CD14-positive monocyte (primary cell): ENCODE measurements around the gene IGSF8. TPM values are rescaled to one million over a fixed set of nuclear protein-coding genes. Genes with fewer than 3 reads are reported as not detected.

Experiments
- DNase-seq, 3 donors: peaks; one replicate each; pipeline ENCODE4 v3.0.0-alpha.2; 2011 to 2022
- H2AFZ ChIP-seq: 2 replicates; pipeline ENCODE4 v1.6.0; 2012; ENCODE audit warnings: mild to moderate bottlenecking, low read depth, low read length, inconsistent platforms; ENCODE audit not compliant: insufficient read depth, poor library complexity, severe bottlenecking
- H3K27ac ChIP-seq, 2 donors: 1 replicate in 1 of 2; 2 replicates in 1 of 2; pipeline ENCODE4 v1.5.1; 2012 to 2013; ENCODE audit warnings: low read length in 2 of 2, control low read depth in 1 of 2, inconsistent platforms in 1 of 2, low read depth in 1 of 2, mild to moderate bottlenecking in 1 of 2
- H3K27me3 ChIP-seq, 2 donors: one replicate each; pipeline versions ENCODE4 v1.6.0 to v1.6.1; 2011 to 2013; ENCODE audit warnings: low read length in 2 of 2; ENCODE audit not compliant: control insufficient read depth in 2 of 2, insufficient read depth in 2 of 2
- H3K36me3 ChIP-seq, 2 donors: replicated peaks in 1 of 2; 1 replicate in 1 of 2; 2 replicates in 1 of 2; pipeline versions ENCODE4 v1.5.1 to v1.6.1; 2012 to 2013; ENCODE audit warnings: low read length in 2 of 2, control low read depth in 1 of 2, inconsistent platforms in 1 of 2, mild to moderate bottlenecking in 1 of 2; ENCODE audit not compliant: insufficient read depth in 2 of 2, control insufficient read depth in 1 of 2
- H3K4me1 ChIP-seq, 2 donors: 1 replicate in 1 of 2; 2 replicates in 1 of 2; pipeline versions ENCODE4 v1.5.1 to v1.6.1; 2012 to 2013; ENCODE audit warnings: low read length in 2 of 2, control low read depth in 1 of 2, inconsistent platforms in 1 of 2, mild to moderate bottlenecking in 1 of 2, moderate library complexity in 1 of 2; ENCODE audit not compliant: insufficient read depth in 2 of 2, control insufficient read depth in 1 of 2
- H3K4me2 ChIP-seq: replicated peaks from 2 replicates; pipeline ENCODE3; 2012; ENCODE audit warnings: low read length, moderate library complexity, mild to moderate bottlenecking; ENCODE audit not compliant: poor library complexity, severe bottlenecking; ENCODE audit errors: extremely low read depth
- H3K4me3 ChIP-seq, 3 experiments: fragments of 200-600 bp in 1 of 3; sonication (generic) in 1 of 3; replicated peaks in 1 of 3; 1 replicate in 2 of 3; 2 replicates in 1 of 3; pipeline ENCODE4 v1.5.1; 2011 to 2013; ENCODE audit warnings: low read length in 3 of 3, mild to moderate bottlenecking in 3 of 3, control low read depth in 2 of 3, low read depth in 2 of 3, inconsistent platforms in 1 of 3, moderate library complexity in 1 of 3
- H3K79me2 ChIP-seq: 2 replicates; pipeline ENCODE4 v1.6.0; 2012; ENCODE audit warnings: mild to moderate bottlenecking, control low read depth, inconsistent platforms, low read length, moderate library complexity; ENCODE audit not compliant: insufficient read depth
- H3K9ac ChIP-seq: 2 replicates; pipeline ENCODE4 v1.6.0; 2017; ENCODE audit warnings: low read length, mild to moderate bottlenecking; ENCODE audit not compliant: insufficient read depth, poor library complexity, severe bottlenecking
- H3K9me3 ChIP-seq, 2 donors: replicated peaks in 1 of 2; 1 replicate in 1 of 2; 2 replicates in 1 of 2; pipeline versions ENCODE4 v1.5.1 to v1.6.1; 2012 to 2013; ENCODE audit warnings: low read length in 2 of 2, control low read depth in 1 of 2; ENCODE audit not compliant: control insufficient read depth in 1 of 2, insufficient read depth in 1 of 2
- H4K20me1 ChIP-seq: 2 replicates; pipeline ENCODE4 v1.6.0; 2012; ENCODE audit warnings: mild to moderate bottlenecking, low read length, control low read depth, moderate library complexity; ENCODE audit not compliant: insufficient read depth
- H3K27ac Mint-ChIP-seq, 7 donors: one replicate each; pipeline ENCODE4 v1.8.0; 2020; ENCODE audit warnings: mild to moderate bottlenecking in 7 of 7, mixed read lengths in 7 of 7, moderate library complexity in 6 of 7, inconsistent platforms in 2 of 7
- H3K27me3 Mint-ChIP-seq, 3 donors: one replicate each; pipeline ENCODE4 v1.8.0; 2021 to 2022; ENCODE audit warnings: low read depth in 3 of 3, mild to moderate bottlenecking in 3 of 3, mixed read lengths in 3 of 3, moderate library complexity in 3 of 3, inconsistent platforms in 1 of 3
- H3K36me3 Mint-ChIP-seq, 2 donors: one replicate each; pipeline ENCODE4 v1.8.0; 2020; ENCODE audit warnings: mixed read lengths in 2 of 2, inconsistent platforms in 1 of 2, mild to moderate bottlenecking in 1 of 2
- H3K4me1 Mint-ChIP-seq: one replicate; pipeline ENCODE4 v1.8.0; 2020; ENCODE audit warnings: mild to moderate bottlenecking, mixed read lengths
- H3K4me3 Mint-ChIP-seq, 2 donors: one replicate each; pipeline ENCODE4 v1.8.0; 2020; ENCODE audit warnings: mild to moderate bottlenecking in 2 of 2, mixed read lengths in 2 of 2, moderate library complexity in 1 of 2
- H3K9me3 Mint-ChIP-seq, 7 donors: one replicate each; pipeline ENCODE4 v1.8.0; 2020 to 2022; ENCODE audit warnings: mixed read lengths in 7 of 7, mild to moderate bottlenecking in 6 of 7, moderate library complexity in 6 of 7, inconsistent platforms in 2 of 7
- WGBS: methylation state at CpG from one replicate; pipeline ENCODE4 v1.1.5; 2013; ENCODE audit warnings: missing lambda C conversion rate; ENCODE audit not compliant: insufficient coverage; 5-methylcytosine and 5-hydroxymethylcytosine counted together
- intact Hi-C, 2 donors: fragments of 100-400 bp; cut with micrococcal nuclease; formaldehyde crosslinking; loops; one replicate each; pipeline versions ENCODE4 v1.15.0 to v1.15.1; 2023
- polyA plus RNA-seq, 3 donors: library from polyadenylated mRNA; depleted of rRNA in 1 of 3; unstranded in 2 of 3; stranded (reverse) in 1 of 3; fragments of 300-500 nt in 2 of 3; fragments of >200 nt in 1 of 3; fragmentation: Illumina TruSeq in 2 of 3; gene quantifications; 1 replicate in 2 of 3; 2 replicates in 1 of 3; pipeline ENCODE4 v1.2.3, GENCODE V29; 2012 to 2021
- TF ChIP-seq, protein P1 (sequence below): fragments of 200-600 bp; IDR thresholded peaks from one replicate; pipeline ENCODE4 v1.8.0; 2022; ENCODE audit warnings: antibody characterized with exemption, mild to moderate bottlenecking

The IGSF8 gene
- polyA plus RNA-seq, 3 donors, result 9.6 to 23.9 (median 10.8) TPM

DNA sequence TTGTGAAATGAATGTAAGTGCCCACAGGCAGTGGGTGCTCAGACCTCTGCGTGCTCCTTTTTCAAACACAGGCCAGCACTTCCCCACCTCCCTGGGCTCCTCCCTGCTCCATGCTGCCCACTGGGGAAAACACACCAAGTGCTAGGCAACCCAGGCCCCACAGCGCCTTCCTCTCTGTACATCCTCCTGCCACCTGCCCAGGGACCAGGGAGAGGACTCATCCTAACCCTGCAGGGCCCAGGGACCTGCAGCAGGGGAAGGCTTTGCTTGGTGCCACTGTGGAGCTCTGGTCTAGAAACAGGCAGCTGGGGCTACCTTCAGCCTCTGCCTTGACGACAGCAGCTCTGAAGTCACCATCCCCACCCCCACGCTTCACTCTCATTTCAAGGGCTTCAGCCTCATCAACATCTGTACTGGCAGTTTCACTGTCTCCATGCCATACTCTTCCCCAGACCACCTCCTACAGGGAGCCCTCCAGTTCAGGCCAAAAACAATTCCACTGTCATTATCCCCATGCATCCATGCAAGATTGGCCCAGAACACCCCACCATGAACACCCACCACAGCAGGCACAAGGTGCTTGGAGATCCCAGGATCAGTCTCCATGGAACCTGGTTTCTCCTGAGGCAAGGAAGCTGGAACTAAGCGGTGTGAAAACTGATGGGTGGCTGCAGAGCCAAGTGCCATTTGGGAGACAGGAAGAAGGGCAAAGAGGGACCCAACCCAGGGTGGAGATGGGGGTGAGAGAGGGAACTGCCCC is 1.1 kb downstream of the IGSF8 start:
- H4K20me1 ChIP-seq, result peaks cover 9% of the 10 kb centered on the region
- Mint-ChIP-seq H3K27me3 (peaks cover 3 to 12% (median 4%) of the 10 kb centered on the region in 3 donors), H3K27ac (peak overlapping the region; percentile 11 to 89 (median 79)), H3K9me3 (no peaks in the 10 kb centered on the region), H3K4me3 (peak overlapping the region; percentile 80 to 90), H3K4me1 (peaks cover 41% of the 10 kb centered on the region), H3K36me3 (peaks cover 10 to 11% of the 10 kb centered on the region in 2 donors)
- TF ChIP-seq, protein P1, sequence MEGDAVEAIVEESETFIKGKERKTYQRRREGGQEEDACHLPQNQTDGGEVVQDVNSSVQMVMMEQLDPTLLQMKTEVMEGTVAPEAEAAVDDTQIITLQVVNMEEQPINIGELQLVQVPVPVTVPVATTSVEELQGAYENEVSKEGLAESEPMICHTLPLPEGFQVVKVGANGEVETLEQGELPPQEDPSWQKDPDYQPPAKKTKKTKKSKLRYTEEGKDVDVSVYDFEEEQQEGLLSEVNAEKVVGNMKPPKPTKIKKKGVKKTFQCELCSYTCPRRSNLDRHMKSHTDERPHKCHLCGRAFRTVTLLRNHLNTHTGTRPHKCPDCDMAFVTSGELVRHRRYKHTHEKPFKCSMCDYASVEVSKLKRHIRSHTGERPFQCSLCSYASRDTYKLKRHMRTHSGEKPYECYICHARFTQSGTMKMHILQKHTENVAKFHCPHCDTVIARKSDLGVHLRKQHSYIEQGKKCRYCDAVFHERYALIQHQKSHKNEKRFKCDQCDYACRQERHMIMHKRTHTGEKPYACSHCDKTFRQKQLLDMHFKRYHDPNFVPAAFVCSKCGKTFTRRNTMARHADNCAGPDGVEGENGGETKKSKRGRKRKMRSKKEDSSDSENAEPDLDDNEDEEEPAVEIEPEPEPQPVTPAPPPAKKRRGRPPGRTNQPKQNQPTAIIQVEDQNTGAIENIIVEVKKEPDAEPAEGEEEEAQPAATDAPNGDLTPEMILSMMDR, result no peak
- peak in 1 of 3 donors; percentile 33 for DNase-seq
- no peaks in the 10 kb centered on the region for H3K9me3 ChIP-seq
- 84% methylated on average over 5 of the region's 5 CpGs for whole genome bisulfite sequencing
- no peaks in the 10 kb centered on the region for H3K27me3 ChIP-seq
- H3K79me2 ChIP-seq, result no peaks in the 10 kb centered on the region
- H2AFZ ChIP-seq, result no peak overlapping the region
- peaks cover 49 to 55% of the 10 kb centered on the region in 2 donors for H3K4me1 ChIP-seq
- H3K4me2 ChIP-seq, result peak overlapping the region; percentile 95
- peak overlapping the region; percentile 73 for H3K9ac ChIP-seq
- H3K4me3 ChIP-seq, result peak overlapping the region in 2 of 3 experiments; percentile 79 to 86
- H3K27ac ChIP-seq, result peak overlapping the region; percentile 29 to 71
- peaks cover 2 to 27% of the 10 kb centered on the region in 2 donors for H3K36me3 ChIP-seq
- intact Hi-C loops, result loop anchor here (5.0 to 10.0 kb wide), 3 partner anchors 110 to 313 kb away; partner anchors contain the start of genes DUSP23 (in 1 of the 2) and PEA15 (in 1 of the 2)

DNA sequence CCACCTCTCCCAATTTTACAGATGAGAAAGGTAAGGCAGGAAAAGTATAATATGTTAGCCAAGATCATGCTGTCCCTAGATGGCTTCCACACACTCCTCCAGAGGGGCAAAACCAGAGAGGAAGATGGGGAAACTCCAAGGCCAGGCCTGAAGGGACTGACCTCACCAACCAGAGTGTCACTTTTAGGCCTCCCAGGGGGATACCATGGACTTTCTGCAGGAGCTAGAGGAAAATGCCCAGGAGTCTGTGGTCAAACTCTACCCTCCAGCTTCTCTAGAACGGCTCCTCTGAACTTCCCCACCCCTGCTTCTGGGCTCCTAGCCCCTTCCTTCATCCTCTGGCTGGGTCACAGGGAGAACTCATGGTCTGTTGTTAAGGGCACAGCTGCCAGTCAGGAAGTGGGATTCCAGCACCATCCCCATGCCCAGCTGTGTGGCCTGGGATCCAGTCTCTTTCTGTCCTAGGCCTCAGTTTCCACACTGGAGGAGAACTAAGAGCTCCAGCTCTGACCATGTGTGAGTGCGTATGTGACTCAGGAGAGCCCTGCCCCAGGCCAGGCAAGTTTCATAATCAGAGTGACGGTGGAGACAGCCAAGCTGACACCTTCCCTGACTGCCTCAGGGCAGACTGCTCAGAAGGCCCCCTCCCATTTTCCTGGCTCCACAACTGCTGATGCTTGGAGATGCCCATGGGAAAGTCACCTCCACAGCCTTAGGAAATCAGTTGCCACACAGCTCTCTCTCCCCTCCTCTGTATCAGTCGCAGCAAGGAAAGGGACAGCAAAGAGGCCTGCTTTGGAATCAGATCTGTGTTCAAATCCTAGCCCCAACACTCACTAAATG is 1.9 kb downstream of the IGSF8 start:
- H3K9me3 Mint-ChIP-seq, result no peaks in the 10 kb centered on the region
- H3K36me3 Mint-ChIP-seq, result peaks cover 16 to 17% of the 10 kb centered on the region in 2 donors
- no peaks in the 10 kb centered on the region for H3K9me3 ChIP-seq
- intact Hi-C loops, result loop anchor here (5.0 to 10.0 kb wide), 3 partner anchors 111 to 312 kb away; partner anchors contain the start of genes DUSP23 (in 1 of the 2) and PEA15 (in 1 of the 2)
- H3K4me3 ChIP-seq, result peak overlapping the region in 1 of 3 experiments; percentile 86
- H3K27me3 ChIP-seq, result no peaks in the 10 kb centered on the region
- peak overlapping the region; percentile 95 for H3K4me2 ChIP-seq
- peaks cover 34% of the 10 kb centered on the region for H3K4me1 Mint-ChIP-seq
- H3K9ac ChIP-seq, result peak overlapping the region; percentile 20
- no peaks in the 10 kb centered on the region for H3K79me2 ChIP-seq
- peak overlapping the region in 1 of 2 donors; percentile 90 for H3K4me3 Mint-ChIP-seq
- H4K20me1 ChIP-seq, result peaks cover 9% of the 10 kb centered on the region
- H3K27me3 Mint-ChIP-seq, result peaks cover 3 to 12% (median 4%) of the 10 kb centered on the region in 3 donors
- H3K27ac Mint-ChIP-seq, result peak overlapping the region; percentile 63 to 89 (median 75)
- TF ChIP-seq, protein P1, result no peak
- peaks cover 11 to 35% of the 10 kb centered on the region in 2 donors for H3K36me3 ChIP-seq
- peaks cover 40 to 47% of the 10 kb centered on the region in 2 donors for H3K4me1 ChIP-seq
- WGBS, result 30% methylated on average over 4 of the region's 4 CpGs
- peak overlapping the region; percentile 12 to 71 for H3K27ac ChIP-seq
- no peak overlapping the region for H2AFZ ChIP-seq
- peak; percentile 74 to 88 (median 74) for DNase-seq
